NOMO-1 treated with DMSO at 0.1 percent for 48 hours (cell line): ENCODE results near the gene ZBED1.
"Not testable (repeated sequence)": the region's sequence is repeated elsewhere in the genome, so short reads cannot be mapped to it uniquely, and the experiment has no call there.

Experiments
- DNase-seq: peaks from one replicate; lab custom pipeline; 2025; ENCODE audit not compliant: unreplicated experiment; lab: John Stamatoyannopoulos, UW

ZBED1 gene

DNA sequence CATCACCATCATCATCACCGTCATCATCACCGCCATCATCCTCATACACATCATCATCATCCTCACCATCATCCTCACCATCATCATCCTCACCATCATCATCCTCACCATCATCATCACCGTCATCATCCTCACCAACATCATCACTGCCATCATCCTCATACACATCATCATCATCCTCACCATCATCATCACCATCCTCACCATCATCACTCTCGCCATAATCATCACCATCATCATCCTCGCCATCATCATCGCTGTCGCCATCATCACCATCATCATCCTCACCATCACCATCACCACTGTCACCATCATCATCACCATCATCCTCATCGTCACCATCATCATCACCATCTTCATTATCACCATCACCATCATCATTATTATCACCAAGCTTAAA lies 19.8 kb upstream of the ZBED1 start:
- DNase-seq, result no peak

GRCh38 chrX:2519638-2520037 lies 18.9 kb upstream of the ZBED1 start:
- not testable (repeated sequence) for DNase-seq

- DNase-seq, result no peak
These were observed 16.3 kb upstream of the ZBED1 start for GRCh38 chrX:2517055-2517454.

GRCh38 chrX:2516623-2517022 lies 15.8 kb upstream of the ZBED1 start:
- no peak for DNase-seq

DNA sequence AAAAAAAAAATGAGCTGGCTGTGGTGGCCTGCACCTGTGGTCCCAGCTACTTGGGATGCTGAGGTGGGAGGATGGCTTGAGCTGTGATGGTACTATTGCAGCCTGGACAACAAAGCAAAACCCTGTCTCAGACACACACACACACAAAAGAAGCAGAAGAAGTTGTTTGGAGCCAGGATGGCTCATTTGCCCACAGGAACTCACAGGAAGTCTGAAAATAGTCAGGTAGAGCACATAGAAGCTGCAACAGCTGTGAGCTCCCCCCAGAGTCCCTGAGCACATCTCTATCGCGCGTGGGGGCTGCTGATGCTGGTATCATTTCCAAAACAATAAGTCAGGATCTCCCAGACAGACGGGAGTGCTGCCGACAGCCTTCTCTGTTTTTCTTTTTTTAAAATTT lies 13.4 kb upstream of the ZBED1 start:
- DNase-seq, result no peak

DNA sequence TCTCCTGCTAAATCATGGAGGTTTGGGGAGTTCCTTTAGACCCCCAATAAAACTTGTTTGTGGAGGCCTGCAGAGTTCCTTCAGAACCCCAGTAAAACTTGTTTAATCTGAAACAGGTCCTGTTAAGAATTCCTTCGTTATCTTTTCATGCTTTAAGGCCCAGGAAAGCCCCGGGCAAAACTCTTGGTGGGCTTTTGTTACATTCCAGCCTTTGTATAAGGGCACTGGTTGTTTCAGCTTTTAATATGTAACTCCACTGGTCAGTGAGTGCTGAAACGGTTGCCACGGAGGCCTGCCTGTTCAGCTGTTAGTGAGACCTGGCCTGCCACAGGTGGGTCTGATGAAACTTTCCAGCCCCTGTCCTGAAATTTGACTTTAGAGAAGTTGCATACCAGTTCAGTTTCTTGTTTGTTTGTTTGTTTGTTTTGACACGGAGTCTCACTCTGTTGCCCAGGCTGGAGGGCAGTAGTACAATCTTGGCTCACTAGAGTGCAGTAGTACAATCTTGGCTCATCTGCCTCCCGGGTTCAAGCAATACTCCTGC lies 12.4 kb upstream of the ZBED1 start:
- no peak for DNase-seq

- DNase-seq, result no peak
These were observed 11.7 kb upstream of the ZBED1 start for GRCh38 chrX:2512501-2512900.

- no peak for DNase-seq
These were observed 10.6 kb upstream of the ZBED1 start for GRCh38 chrX:2511326-2511725.

DNA sequence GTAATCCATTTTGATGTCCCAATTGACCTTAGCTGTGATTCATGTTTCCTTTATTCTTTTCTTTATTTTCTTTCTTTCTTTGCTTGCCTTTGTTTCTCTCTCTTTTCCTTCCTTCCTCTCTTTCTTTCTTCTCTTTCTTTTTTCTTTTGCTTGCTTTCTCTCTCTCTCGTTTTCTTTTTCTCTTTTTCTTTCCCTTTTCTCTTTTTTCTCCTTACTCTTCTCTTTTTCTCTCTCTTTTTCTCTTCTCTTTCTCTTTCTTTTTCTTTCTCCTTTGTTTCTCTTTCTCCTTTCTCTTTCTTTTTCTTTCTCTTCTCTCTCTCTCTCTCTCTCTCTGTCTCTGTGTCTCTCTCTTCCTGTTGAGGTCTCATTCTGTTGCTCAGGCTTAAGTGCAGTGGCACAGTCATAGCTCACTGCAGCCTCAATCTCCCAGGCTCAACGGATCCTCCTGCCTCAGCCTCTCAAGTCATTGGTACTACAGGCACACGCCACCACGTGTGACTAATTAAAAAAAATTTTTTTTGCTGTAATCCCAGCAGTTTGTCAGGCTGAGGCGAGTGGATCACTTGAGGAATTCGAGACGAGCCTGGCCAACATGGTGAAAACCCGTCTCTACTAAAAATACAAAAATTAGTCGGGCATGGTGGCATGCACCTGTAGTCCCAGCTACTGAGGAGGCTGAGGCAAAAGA lies 8.0 kb upstream of the ZBED1 start:
- DNase-seq, result no peak

DNA sequence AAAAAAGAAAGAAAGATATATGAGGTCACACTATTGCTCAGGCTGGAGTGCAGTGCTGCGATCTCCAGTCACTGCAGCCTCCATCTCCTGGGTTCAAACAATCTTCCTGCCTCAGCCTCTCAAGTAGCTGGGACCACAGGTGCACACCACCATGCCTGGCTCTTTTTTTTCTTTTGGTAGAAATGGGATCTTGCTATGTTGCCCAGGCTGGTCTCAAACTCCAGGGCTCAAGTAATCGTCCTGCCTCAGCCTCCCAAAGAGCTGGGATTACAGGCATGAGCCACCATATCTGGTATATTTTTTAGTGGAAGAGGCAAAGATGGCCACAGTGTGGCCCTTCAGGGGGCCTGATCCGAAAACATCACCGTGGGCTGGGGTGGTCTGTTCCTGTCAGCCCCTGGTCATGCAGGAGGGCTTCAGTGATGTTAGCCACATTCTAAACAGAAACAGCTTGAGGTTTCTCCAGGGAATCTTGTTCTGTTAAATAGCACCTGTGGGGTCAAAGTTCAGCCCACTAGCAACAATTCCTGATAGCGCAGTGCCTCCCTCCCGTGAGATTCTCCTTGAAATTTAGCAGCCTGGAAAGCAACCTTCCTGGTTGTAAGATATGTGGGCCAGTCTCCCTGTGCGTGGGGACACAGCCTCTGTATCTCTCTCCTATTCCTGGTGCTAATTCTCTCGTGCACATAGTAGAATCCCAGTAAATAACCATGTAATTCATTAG lies 7.3 kb upstream of the ZBED1 start:
- DNase-seq, result no peak

- DNase-seq, result no peak
These were observed 6.4 kb upstream of the ZBED1 start for GRCh38 chrX:2507196-2507595.

- not testable (repeated sequence) for DNase-seq
These were observed 4.6 kb upstream of the ZBED1 start for GRCh38 chrX:2505341-2505740.

GRCh38 chrX:2504706-2505332 lies 4.0 kb upstream of the ZBED1 start:
- no peak for DNase-seq

- no peak for DNase-seq
These were observed 3.1 kb upstream of the ZBED1 start for GRCh38 chrX:2503591-2504500.

DNA sequence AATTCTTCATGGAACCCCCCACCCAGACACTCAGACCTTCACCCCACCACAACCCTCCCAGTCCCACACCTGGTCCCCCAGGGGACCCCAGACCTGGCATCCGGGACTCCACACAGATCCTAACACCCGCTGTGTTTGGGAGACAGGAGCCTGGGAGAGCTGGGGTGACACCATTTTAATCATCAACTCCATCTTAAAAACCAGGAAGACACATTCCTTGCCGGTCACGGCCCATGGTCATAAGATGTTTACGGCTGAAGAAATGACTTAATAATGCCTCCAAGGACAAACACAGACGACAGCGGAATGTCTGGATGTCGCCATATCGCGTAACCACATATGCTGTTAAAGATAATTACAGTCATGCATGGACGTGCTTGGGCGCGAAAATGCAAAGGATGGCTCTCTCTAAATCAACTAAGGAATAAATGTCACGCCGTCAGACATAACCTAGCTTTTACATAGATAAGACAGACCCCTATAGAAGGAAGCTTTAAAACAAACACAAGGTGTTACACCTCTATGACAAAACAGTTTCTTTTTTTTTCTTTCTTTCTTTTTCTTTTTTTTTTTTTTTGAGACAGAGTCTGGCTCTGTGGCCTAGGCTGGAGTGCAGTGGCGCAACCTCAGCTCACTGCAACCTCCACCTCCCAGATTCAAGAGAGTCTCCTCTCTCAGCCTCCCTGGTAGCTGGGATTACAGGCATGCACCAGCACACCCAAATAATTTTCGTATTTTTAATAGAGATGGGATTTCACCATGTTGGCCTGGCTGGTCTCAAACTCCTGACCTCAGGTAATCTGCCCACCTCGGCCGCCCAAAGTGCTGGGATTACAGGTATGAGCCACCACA lies 2.1 kb upstream of the ZBED1 start:
- DNase-seq, result no peak

DNA sequence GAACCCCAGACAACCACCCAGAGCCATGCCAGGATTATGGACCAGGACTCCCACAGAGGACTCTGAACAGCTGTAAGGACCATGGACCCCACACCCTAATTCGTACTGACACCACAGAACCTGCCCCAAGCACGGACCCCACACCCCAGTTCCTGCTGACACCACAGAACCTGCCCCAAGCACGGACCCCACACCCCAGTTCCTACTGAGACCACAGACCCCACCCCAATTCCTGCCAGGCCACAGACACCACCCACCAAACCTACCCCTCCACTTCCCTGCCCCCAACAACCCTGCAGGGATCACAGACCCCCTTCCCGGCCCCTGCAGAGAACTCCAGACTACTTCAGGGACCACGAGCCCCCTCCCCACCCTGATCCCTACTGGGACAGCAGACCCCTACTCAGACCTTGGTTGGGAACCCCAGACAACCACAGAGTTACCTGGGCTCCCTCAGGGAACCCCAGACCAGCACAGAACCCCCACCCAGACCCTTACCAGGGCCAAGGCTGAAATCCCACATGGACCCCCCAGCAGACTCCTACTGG lies 1.4 kb upstream of the ZBED1 start:
- DNase-seq, result no peak

- DNase-seq, result no peak
These were observed 855 bp upstream of the ZBED1 start for GRCh38 chrX:2501559-2502102.

DNA sequence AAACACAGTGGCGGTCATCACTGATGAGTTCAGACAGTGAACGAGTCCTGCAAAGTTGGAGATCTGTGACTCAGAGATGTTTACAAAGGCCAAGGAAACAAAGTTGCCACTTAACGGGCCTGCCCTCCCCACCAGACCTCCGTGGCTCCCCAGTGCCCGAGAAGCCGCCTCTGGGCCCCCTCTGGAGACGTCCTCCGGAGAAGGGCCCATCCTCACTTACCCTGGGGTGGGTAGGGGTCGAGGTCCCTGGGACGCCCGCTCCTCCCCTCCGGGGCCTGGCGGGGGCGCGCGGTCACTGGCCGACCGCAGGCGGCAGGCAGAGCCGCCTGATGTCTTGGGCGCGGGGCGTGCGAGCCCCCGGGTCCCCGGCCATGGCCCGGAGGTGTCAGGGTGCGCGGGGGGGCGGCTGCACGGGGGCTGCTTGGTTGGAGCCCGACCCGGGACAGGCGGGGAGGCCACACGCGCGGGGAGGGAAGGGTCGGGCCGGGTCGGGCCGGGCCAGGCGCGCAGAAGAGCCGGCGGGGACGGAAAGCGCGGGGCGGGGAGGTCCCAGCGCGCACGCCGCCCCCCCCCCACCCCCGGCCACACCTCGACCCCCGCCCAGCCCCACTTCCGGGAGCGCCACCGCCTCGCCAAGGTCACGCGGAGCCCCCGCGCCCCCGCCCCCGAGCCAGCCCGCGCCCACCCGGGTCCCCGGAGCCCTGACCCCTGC lies 529 bp downstream of the ZBED1 start:
- no peak for DNase-seq

GRCh38 chrX:2499507-2499906 lies 1.3 kb downstream of the ZBED1 start:
- no peak for DNase-seq
